Endothelial cell of umbilical vein (primary cell): ENCODE measurements around the gene COPZ2.

Experiments used
- CTCF ChIP-seq, 2 donors: IDR thresholded peaks; 1 replicate in 1 of 2; 2 replicates in 1 of 2; pipeline ENCODE4 v1.5.1; 2011; ENCODE audit warnings: low read length in 2 of 2, mild to moderate bottlenecking in 2 of 2, moderate library complexity in 2 of 2, control low read depth in 1 of 2, inconsistent platforms in 1 of 2, low read depth in 1 of 2; ENCODE audit not compliant: insufficient read depth in 1 of 2; ENCODE audit errors: extremely low read depth in 1 of 2
- EZH2 ChIP-seq: IDR thresholded peaks from 2 replicates; pipeline ENCODE4 v1.6.1; 2012; ENCODE audit warnings: borderline replicate concordance, low read depth, mild to moderate bottlenecking, moderate library complexity, low read length, inconsistent platforms; ENCODE audit not compliant: severe bottlenecking
- FOS ChIP-seq: IDR thresholded peaks from 2 replicates; pipeline ENCODE4 v1.6.1; 2011; ENCODE audit warnings: mild to moderate bottlenecking, low read length, moderate library complexity, borderline replicate concordance; ENCODE audit not compliant: insufficient read depth
- JUN ChIP-seq: IDR thresholded peaks from 2 replicates; pipeline ENCODE4 v1.6.1; 2011; ENCODE audit warnings: borderline replicate concordance, low read depth; ENCODE audit not compliant: insufficient read length, insufficient read depth
- MAX ChIP-seq: IDR thresholded peaks from 2 replicates; pipeline ENCODE4 v1.6.1; 2011; ENCODE audit not compliant: insufficient read depth, insufficient read length
- POLR2A ChIP-seq: IDR thresholded peaks from 2 replicates; pipeline ENCODE4 v1.6.1; 2012; ENCODE audit warnings: low read depth, mild to moderate bottlenecking, control low read depth, low read length
- POLR2AphosphoS5 ChIP-seq: IDR thresholded peaks from 2 replicates; pipeline ENCODE4 v1.6.1; 2012; ENCODE audit warnings: low read depth, mild to moderate bottlenecking, control low read depth, low read length, moderate library complexity; ENCODE audit not compliant: insufficient read depth

- TF ChIP-seq CTCF (IDR thresholded peaks at IDR 0.05; ENCODE audit: extremely low read depth in 1 of 2, insufficient read depth in 1 of 2, low read depth in 1 of 2, low read length in 2 of 2) (no peak), POLR2A (no peak), JUN (no peak), POLR2AphosphoS5 (no peak), EZH2 (no peak), MAX (no peak), FOS (no peak)
These were observed 7.9 kb upstream of the COPZ2 start for GRCh38 chr17:48045316-48046001.
